Activated naive CD4-positive, alpha-beta T cell (primary cell): ENCODE data around the gene HEXIM2.
"Not testable (repeated sequence)": the region's sequence is repeated elsewhere in the genome, so short reads cannot be mapped to it uniquely, and the experiment has no call there.

Source experiments
- DNase-seq, 4 experiments: peaks; one replicate each; lab custom pipeline; 2025; lab: John Stamatoyannopoulos, UW

The HEXIM2 gene

DNA sequence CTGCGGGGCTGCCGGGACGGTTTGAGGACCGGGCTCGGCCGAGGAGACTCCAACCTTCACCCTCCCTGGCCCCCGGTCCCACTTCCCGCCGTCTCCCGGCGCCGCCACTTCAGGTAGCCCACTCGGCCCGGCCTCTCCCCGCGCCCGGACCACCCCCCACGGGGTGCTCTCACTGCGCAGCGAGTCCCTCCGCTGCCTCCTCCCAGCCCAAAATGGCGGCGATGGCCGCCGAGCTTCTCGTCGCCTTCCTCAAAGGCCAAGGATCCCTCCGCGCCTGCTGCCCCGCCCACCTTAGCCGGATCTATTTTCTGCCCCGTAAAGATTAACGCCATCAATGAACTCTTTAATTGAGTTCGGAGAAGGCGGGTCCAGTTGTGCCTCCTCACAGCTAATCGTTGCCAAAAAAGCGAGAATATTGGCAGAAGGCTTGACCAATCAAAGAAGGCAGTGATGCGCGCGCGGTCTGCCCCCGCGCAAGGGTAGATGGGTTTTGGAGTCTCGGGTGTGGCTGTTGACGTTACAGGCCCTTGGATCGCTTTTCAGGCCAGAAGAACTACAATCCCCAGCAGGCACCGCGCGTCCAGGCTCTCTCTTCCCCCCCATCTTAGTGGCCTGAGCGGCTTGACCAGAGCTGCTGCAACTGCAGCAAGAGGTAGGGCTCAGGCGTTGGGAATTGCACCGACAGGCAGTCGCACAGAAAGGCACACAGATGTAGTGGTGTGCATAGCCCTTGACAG is at the start of gene HEXIM2:
HEXIM2 (plus strand) TSS at position 588 of the 737 bp plus-strand sequence. CDS start 919 bp downstream, outside the sequence.
- DNase-seq: peak; percentile 91 to 100 (median 97)

GRCh38 chr17:45112559-45113423 is 48.9 kb upstream of the HEXIM2 start:
- no peak for DNase-seq

DNA sequence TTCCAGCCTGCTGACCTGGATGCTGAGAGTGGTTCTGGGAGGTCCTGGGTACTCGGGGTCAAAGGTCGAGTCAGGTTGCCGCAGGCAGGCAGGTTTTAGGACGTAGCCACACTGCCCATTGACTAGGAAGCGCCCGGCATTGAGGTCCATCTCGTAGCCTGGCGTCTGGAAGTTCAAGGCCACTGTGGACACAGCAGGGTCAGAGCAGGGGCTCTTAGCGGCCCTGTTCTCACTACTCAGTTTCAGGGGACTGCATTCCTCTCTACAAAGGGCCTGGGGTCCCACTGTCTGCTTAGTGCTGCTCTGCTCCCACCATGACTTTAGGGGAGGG is 48.3 kb upstream of the HEXIM2 start:
- DNase-seq: no peak

DNA sequence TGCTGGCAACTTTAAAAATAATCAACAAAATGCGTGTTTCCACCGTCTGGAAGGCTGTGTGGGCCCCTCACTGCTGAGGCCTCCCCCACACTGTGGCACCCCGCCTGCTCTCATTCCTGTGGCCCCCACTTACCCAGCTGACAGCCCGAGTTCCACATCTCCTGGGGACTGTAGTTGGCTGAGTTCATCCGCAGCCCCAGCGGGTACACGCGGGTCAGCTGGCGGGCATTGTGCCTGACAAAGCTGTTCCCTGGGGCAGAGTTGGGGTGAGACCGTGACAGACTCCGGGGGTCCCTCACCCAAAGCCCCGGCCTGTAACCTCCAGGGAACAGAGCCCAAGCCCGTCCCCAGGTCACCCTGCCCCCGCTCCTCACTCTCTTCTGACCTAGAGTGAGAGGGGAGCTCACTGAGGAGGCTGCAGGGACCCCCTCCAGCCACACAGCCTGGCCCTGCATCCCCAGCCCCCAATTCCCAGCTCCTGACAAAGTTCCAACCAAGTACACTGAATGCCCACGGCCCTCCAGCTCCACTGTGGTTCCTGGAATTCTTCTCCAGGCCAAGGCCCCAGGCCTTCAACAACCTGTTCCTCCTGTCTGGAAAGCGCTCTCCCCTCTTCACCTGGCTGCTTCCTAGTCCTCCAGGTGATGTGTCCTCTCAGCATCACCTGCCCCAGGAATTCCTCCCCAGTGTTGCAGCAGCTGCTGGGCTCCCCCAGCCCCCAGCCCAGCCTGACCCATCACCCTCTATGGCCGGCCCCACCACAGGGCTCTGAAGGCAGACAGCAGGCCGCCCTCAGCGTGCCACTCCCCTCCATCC is 47.4 kb upstream of the HEXIM2 start:
- no peak for DNase-seq

GRCh38 chr17:45115015-45115625 is 46.6 kb upstream of the HEXIM2 start:
- DNase-seq: no peak

- no peak for DNase-seq
Measured at GRCh38 chr17:45115871-45116270, 45.8 kb upstream of the HEXIM2 start.

DNA sequence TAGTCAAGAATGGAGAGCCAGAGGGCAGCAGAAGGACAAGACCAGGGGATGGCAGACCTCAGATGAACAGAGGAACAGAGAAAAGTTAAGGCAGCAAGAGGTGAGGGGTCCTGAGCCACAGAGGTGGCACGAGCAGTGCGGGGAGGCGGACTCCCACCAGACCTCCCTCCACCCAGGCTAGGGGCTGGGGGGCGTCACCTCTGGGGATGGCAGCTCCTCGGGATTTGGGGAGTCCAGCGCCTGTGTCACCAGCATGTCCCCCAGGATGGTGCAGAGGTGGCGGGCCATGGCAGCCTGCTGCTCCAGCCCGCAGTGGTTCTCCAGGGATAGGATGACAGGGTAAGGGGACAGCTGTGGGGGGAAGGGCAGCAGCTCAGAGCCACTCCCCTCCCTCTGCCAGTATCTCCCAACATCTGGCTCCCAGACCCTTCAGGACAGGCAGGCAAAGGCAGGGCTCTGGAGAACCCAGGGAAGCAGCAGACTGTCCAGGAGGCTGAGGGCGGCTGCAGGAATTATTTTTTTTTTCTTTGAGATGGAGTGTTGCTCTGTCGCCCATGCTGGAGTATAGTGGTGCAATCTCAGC is 45.1 kb upstream of the HEXIM2 start:
- DNase-seq: no peak

DNA sequence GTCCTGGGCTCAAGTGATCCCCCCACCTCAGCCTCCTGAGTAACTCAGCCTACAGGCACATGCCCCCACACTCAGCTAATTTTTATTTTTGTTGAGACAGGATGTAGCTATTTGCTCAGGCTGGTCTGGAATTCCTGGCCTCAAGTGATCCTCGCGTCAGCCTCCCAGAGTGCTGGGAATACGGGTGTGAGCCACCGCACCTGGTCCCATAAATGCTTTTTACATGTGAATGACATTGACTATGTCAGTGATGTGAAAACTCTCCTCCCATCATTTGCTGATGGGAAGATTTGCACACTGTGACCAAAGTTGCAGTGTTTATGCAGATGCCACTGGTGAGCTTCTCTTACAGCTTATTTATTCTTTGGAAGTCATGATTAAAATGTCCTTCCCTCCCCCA is 44.3 kb upstream of the HEXIM2 start:
- no peak for DNase-seq

DNA sequence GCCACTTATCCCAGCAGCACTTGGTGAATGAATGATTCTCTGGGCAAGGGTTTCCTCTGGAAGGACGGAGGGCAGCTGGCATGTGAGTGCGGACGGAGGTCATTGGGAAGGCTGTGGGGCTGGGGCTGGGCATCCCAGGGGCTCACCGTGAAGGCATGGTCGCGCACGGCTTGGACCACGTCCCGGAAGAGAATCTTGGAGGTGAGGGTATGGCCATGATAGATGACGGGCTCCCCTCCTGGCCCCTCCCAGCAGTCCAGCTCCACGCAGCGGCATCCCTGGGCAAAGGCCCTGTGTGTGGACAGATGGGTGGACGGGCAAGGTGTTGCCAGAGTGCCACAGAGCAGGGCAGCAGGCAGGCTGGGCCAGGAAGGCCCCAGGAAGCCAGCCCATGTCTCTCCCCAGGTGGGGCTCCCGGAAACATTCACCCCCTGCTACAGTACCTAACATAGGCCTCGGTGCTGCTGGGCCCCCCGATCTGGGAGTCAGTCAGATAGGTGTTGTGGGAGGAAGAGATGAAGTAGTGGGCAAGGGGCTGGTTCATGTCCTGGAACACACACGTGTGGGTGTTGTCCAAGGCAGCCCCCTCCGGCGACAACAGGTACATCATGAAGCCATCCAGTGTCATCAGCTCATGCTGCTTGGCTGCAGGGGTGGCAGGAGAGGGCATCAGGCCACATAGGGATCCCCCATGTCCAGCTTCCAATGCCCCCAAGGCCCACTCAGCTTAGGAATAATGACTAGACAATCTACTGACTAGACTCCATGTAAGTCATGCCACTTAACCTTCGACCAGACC is 43.6 kb upstream of the HEXIM2 start:
- DNase-seq: no peak

DNA sequence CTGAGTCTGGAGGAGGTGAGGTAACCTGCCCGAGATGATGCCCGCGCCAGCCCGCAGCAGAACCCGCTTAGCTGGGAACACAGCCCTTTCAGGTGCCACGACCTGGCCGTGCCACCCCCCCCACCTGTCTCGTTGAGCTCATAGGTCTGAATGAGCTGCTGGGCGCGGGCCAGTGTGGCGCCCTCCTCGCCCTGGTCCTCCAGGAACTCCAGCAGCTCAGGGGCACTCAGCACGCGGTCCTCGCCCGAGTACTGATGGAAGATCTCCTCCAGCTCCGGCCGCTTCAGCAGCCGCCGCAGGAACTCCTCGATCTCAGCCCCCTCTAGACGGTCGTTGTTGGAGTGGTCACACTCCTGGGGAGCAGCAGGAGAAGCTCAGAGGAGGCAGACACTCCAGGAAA is 43.0 kb upstream of the HEXIM2 start:
- no peak for DNase-seq

DNA sequence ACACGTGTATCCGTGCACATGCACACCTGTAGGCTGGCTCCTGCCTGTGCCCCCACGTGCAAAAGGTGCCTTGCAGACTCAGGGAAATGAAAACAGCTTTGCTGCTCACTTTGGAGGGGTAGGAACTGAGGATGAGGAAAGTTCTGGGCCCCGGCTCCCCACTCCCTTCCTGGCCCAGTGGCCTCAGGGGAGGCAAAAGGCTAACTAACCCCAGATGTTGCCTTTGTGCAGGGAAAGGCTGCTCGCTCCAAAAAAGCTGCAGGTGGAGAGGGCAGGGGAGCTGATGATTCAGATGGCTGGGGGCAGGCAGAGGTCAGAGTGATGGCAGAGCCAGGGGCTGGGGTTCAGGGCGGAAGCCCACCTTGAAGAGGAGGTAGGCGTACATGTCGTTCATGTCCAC is 41.7 kb upstream of the HEXIM2 start:
- DNase-seq: no peak

DNA sequence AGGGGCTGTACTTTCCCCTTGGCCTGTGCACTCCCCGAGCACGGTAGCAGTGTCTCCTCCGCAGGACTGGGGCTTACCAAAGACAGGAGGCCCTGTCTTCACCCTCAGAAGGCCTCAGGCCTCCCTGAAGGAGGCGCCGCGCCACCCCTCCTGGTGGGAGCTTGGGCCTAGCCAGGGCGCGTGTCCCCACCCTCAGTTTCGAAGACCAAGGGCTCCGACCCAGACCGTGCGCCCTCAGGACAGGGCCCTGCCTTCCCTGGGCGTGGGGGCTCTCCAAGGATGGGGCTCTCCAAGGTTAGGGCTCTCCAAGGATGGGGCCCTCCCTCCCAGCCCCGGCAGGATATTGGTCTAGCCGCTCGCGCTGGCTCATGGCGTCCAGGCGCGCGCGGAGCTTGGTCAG is 41.1 kb upstream of the HEXIM2 start:
- DNase-seq: no peak

DNA sequence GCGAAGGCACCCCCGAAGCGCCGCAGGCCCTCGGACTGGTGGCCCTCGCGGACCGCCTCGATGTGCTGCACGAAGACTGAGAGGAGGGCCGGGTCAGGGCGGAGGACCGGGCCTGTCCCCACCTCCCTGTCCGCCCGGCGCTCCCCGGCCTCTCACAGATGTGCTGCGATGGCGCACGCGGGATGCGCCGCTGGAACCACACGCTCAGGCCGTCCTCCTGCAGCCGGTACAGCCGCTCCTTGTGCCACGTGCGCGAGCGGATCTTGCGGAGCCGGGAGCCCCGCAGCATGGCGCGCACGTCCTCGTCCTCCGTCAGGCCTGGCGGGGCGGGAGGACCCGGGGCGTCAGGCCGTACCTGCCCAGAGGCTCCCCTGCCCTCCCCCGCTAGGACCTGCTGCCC is 40.6 kb upstream of the HEXIM2 start:
- DNase-seq: no peak

- no peak for DNase-seq
Measured at GRCh38 chr17:45123076-45123770, 38.5 kb upstream of the HEXIM2 start.

- DNase-seq: no peak
Measured at GRCh38 chr17:45123930-45124796, 37.5 kb upstream of the HEXIM2 start.

DNA sequence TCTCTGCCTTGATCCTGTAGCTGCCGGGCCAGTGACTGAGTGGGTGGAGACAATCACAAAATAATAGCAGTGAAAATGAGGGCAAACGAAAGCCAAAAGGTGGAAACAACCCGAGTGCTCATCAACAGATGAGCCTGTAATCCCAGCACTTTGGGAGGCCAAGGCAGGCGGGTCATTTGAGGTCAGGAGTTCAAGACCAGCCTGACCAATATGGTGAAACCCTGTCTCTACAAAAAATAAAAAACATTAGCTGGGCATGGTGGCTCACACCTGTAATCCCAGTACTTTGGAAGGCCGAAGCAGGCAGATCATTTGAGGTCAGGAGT is 36.9 kb upstream of the HEXIM2 start:
- DNase-seq: not testable (repeated sequence)

- no peak for DNase-seq
Measured at GRCh38 chr17:45125509-45125908, 36.2 kb upstream of the HEXIM2 start.

- DNase-seq: no peak
Measured at GRCh38 chr17:45127207-45127547, 34.5 kb upstream of the HEXIM2 start.

DNA sequence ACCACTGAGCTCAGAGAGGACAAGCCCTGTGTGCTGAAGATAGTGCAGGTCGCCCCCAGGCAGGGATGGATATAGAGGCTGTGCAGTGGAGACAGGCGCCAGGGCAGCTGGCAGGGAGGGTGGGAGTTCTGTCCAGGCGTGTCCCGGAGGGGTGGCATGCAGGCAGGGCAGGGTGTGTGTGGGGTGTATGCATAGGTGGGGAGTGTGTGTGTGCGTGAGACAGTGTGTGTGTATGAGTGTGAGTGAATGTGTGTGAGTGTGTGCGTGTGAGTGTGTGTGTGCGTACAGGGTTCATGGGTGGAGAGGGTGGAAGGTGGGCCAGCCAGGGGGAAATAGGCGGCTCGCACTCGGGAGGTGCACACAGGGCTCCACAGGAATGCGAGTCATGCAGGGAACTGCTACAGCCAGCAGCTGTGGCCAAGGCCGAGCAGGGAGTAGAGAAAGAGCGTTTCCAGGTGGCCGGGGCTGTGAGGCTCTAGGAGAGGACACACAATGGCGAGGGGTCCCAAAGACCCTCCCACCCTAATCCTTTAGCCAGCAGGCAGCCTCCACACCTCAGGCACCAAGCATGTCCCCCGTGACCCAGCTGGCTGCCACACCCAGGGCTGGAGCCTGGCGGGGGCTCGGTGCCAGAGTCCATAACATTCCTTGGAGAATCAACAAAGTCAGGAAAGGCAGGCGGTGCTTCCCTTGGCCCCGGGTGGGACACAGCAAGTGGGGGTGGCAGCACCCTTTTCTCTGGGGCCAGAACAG is 34.0 kb upstream of the HEXIM2 start:
- DNase-seq: no peak
